CD14-positive monocyte (primary cell): ENCODE data around the gene WARS2. TPM values are rescaled to one million over a fixed set of nuclear protein-coding genes. Genes with fewer than 3 reads are reported as not detected.

Source experiments
- DNase-seq, 3 donors: peaks; one replicate each; pipeline ENCODE4 v3.0.0-alpha.2; 2011 to 2022
- H2AFZ ChIP-seq: 2 replicates; pipeline ENCODE4 v1.6.0; 2012; ENCODE audit warnings: mild to moderate bottlenecking, low read depth, low read length, inconsistent platforms; ENCODE audit not compliant: insufficient read depth, poor library complexity, severe bottlenecking
- H3K27ac ChIP-seq, 2 donors: 1 replicate in 1 of 2; 2 replicates in 1 of 2; pipeline ENCODE4 v1.5.1; 2012 to 2013; ENCODE audit warnings: low read length in 2 of 2, control low read depth in 1 of 2, inconsistent platforms in 1 of 2, low read depth in 1 of 2, mild to moderate bottlenecking in 1 of 2
- H3K27me3 ChIP-seq, 2 donors: one replicate each; pipeline versions ENCODE4 v1.6.0 to v1.6.1; 2011 to 2013; ENCODE audit warnings: low read length in 2 of 2; ENCODE audit not compliant: control insufficient read depth in 2 of 2, insufficient read depth in 2 of 2
- H3K36me3 ChIP-seq, 2 donors: replicated peaks in 1 of 2; 1 replicate in 1 of 2; 2 replicates in 1 of 2; pipeline versions ENCODE4 v1.5.1 to v1.6.1; 2012 to 2013; ENCODE audit warnings: low read length in 2 of 2, control low read depth in 1 of 2, inconsistent platforms in 1 of 2, mild to moderate bottlenecking in 1 of 2; ENCODE audit not compliant: insufficient read depth in 2 of 2, control insufficient read depth in 1 of 2
- H3K4me1 ChIP-seq, 2 donors: 1 replicate in 1 of 2; 2 replicates in 1 of 2; pipeline versions ENCODE4 v1.5.1 to v1.6.1; 2012 to 2013; ENCODE audit warnings: low read length in 2 of 2, control low read depth in 1 of 2, inconsistent platforms in 1 of 2, mild to moderate bottlenecking in 1 of 2, moderate library complexity in 1 of 2; ENCODE audit not compliant: insufficient read depth in 2 of 2, control insufficient read depth in 1 of 2
- H3K4me2 ChIP-seq: replicated peaks from 2 replicates; pipeline ENCODE3; 2012; ENCODE audit warnings: low read length, moderate library complexity, mild to moderate bottlenecking; ENCODE audit not compliant: poor library complexity, severe bottlenecking; ENCODE audit errors: extremely low read depth
- H3K4me3 ChIP-seq, 3 experiments: fragments of 200-600 bp in 1 of 3; sonication (generic) in 1 of 3; replicated peaks in 1 of 3; 1 replicate in 2 of 3; 2 replicates in 1 of 3; pipeline ENCODE4 v1.5.1; 2011 to 2013; ENCODE audit warnings: low read length in 3 of 3, mild to moderate bottlenecking in 3 of 3, control low read depth in 2 of 3, low read depth in 2 of 3, inconsistent platforms in 1 of 3, moderate library complexity in 1 of 3
- H3K79me2 ChIP-seq: 2 replicates; pipeline ENCODE4 v1.6.0; 2012; ENCODE audit warnings: mild to moderate bottlenecking, control low read depth, inconsistent platforms, low read length, moderate library complexity; ENCODE audit not compliant: insufficient read depth
- H3K9ac ChIP-seq: 2 replicates; pipeline ENCODE4 v1.6.0; 2017; ENCODE audit warnings: low read length, mild to moderate bottlenecking; ENCODE audit not compliant: insufficient read depth, poor library complexity, severe bottlenecking
- H3K9me3 ChIP-seq, 2 donors: replicated peaks in 1 of 2; 1 replicate in 1 of 2; 2 replicates in 1 of 2; pipeline versions ENCODE4 v1.5.1 to v1.6.1; 2012 to 2013; ENCODE audit warnings: low read length in 2 of 2, control low read depth in 1 of 2; ENCODE audit not compliant: control insufficient read depth in 1 of 2, insufficient read depth in 1 of 2
- H4K20me1 ChIP-seq: 2 replicates; pipeline ENCODE4 v1.6.0; 2012; ENCODE audit warnings: mild to moderate bottlenecking, low read length, control low read depth, moderate library complexity; ENCODE audit not compliant: insufficient read depth
- H3K27ac Mint-ChIP-seq, 7 donors: one replicate each; pipeline ENCODE4 v1.8.0; 2020; ENCODE audit warnings: mild to moderate bottlenecking in 7 of 7, mixed read lengths in 7 of 7, moderate library complexity in 6 of 7, inconsistent platforms in 2 of 7
- H3K27me3 Mint-ChIP-seq, 3 donors: one replicate each; pipeline ENCODE4 v1.8.0; 2021 to 2022; ENCODE audit warnings: low read depth in 3 of 3, mild to moderate bottlenecking in 3 of 3, mixed read lengths in 3 of 3, moderate library complexity in 3 of 3, inconsistent platforms in 1 of 3
- H3K36me3 Mint-ChIP-seq, 2 donors: one replicate each; pipeline ENCODE4 v1.8.0; 2020; ENCODE audit warnings: mixed read lengths in 2 of 2, inconsistent platforms in 1 of 2, mild to moderate bottlenecking in 1 of 2
- H3K4me1 Mint-ChIP-seq: one replicate; pipeline ENCODE4 v1.8.0; 2020; ENCODE audit warnings: mild to moderate bottlenecking, mixed read lengths
- H3K4me3 Mint-ChIP-seq, 2 donors: one replicate each; pipeline ENCODE4 v1.8.0; 2020; ENCODE audit warnings: mild to moderate bottlenecking in 2 of 2, mixed read lengths in 2 of 2, moderate library complexity in 1 of 2
- H3K9me3 Mint-ChIP-seq, 7 donors: one replicate each; pipeline ENCODE4 v1.8.0; 2020 to 2022; ENCODE audit warnings: mixed read lengths in 7 of 7, mild to moderate bottlenecking in 6 of 7, moderate library complexity in 6 of 7, inconsistent platforms in 2 of 7
- WGBS: methylation state at CpG from one replicate; pipeline ENCODE4 v1.1.5; 2013; ENCODE audit warnings: missing lambda C conversion rate; ENCODE audit not compliant: insufficient coverage; 5-methylcytosine and 5-hydroxymethylcytosine counted together
- intact Hi-C, 2 donors: fragments of 100-400 bp; cut with micrococcal nuclease; formaldehyde crosslinking; loops; one replicate each; pipeline versions ENCODE4 v1.15.0 to v1.15.1; 2023
- polyA plus RNA-seq, 3 donors: library from polyadenylated mRNA; depleted of rRNA in 1 of 3; unstranded in 2 of 3; stranded (reverse) in 1 of 3; fragments of 300-500 nt in 2 of 3; fragments of >200 nt in 1 of 3; fragmentation: Illumina TruSeq in 2 of 3; gene quantifications; 1 replicate in 2 of 3; 2 replicates in 1 of 3; pipeline ENCODE4 v1.2.3, GENCODE V29; 2012 to 2021
- TF ChIP-seq, protein P1 (sequence below): fragments of 200-600 bp; IDR thresholded peaks from one replicate; pipeline ENCODE4 v1.8.0; 2022; ENCODE audit warnings: antibody characterized with exemption, mild to moderate bottlenecking

WARS2 gene
- polyA plus RNA-seq, 3 donors: 4.6 to 5.1 (median 4.7) TPM

DNA sequence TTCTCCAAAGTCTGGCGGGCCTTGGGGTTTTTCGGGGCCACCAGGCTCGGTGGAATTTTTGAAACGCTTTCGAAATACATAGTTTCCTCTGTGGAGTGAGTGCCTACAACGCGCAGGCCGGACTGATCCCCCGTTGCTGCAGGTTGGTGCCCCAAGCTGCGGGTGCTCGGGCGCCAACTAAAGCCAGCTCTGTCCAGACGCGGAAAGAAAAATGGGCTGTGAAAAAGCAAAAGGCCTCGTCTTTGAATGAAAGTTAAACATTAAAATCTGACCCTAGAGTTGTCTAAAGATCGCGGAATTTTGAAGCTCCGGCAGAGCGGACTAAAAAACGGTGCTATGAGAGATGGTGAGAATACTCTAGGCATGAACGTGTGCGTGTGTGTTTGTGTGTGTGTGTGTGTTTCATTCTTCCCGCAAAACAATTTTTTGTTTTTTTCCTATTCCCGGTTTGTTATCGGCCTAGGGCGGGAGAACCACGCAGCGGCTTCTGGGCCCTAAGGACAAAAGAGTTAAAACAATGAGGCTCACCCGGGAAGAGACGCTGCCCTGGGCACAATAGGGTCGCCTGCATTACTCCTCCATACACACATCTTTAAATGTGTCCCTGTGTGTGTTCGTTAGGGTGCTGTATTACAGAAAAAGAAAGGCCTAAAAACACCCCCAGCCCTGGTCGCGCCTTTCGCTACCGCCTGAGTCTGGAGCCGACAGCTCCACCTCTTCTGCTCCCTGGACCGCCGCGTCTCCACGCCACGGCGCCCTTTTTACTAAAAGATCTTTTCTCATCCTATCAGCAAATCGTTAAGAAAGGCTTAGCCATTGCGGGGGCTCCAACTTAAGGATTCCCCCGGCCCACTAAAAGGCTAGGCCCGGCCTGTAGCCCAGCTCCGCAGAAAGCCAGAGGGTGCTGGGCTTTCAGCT lies 155.5 kb downstream of the WARS2 start:
- peaks cover 4 to 66% (median 45%) of the 10 kb centered on the region in 7 donors for H3K9me3 Mint-ChIP-seq
- Histone ChIP-seq H3K27me3 (peaks cover 97 to 100% of the 10 kb centered on the region in 2 donors), H3K4me1 (peaks cover 7 to 20% of the 10 kb centered on the region in 2 donors), H2AFZ (no peak overlapping the region), H3K4me3 (peak overlapping the region in 1 of 3 experiments; percentile 63), H4K20me1 (no peaks in the 10 kb centered on the region), H3K4me2 (peak overlapping the region; percentile 58), H3K27ac (no peak overlapping the region), H3K9ac (peak overlapping the region; percentile 4), H3K36me3 (no peaks in the 10 kb centered on the region), H3K79me2 (no peaks in the 10 kb centered on the region), H3K9me3 (peaks cover 3 to 80% of the 10 kb centered on the region in 2 donors)
- intact Hi-C loops: no loop called here
- H3K36me3 Mint-ChIP-seq: peaks cover 9 to 35% of the 10 kb centered on the region in 2 donors
- no peak for DNase-seq
- 9% methylated on average over 41 of the region's 48 CpGs for WGBS
- TF ChIP-seq, protein P1, sequence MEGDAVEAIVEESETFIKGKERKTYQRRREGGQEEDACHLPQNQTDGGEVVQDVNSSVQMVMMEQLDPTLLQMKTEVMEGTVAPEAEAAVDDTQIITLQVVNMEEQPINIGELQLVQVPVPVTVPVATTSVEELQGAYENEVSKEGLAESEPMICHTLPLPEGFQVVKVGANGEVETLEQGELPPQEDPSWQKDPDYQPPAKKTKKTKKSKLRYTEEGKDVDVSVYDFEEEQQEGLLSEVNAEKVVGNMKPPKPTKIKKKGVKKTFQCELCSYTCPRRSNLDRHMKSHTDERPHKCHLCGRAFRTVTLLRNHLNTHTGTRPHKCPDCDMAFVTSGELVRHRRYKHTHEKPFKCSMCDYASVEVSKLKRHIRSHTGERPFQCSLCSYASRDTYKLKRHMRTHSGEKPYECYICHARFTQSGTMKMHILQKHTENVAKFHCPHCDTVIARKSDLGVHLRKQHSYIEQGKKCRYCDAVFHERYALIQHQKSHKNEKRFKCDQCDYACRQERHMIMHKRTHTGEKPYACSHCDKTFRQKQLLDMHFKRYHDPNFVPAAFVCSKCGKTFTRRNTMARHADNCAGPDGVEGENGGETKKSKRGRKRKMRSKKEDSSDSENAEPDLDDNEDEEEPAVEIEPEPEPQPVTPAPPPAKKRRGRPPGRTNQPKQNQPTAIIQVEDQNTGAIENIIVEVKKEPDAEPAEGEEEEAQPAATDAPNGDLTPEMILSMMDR: no peak
- peak overlapping the region; percentile 71 to 88 for H3K4me3 Mint-ChIP-seq
- H3K27ac Mint-ChIP-seq: peak overlapping the region in 1 of 7 donors; percentile 30
- H3K4me1 Mint-ChIP-seq: peaks cover 46% of the 10 kb centered on the region
- peaks cover 98% of the 10 kb centered on the region in 3 donors for H3K27me3 Mint-ChIP-seq

DNA sequence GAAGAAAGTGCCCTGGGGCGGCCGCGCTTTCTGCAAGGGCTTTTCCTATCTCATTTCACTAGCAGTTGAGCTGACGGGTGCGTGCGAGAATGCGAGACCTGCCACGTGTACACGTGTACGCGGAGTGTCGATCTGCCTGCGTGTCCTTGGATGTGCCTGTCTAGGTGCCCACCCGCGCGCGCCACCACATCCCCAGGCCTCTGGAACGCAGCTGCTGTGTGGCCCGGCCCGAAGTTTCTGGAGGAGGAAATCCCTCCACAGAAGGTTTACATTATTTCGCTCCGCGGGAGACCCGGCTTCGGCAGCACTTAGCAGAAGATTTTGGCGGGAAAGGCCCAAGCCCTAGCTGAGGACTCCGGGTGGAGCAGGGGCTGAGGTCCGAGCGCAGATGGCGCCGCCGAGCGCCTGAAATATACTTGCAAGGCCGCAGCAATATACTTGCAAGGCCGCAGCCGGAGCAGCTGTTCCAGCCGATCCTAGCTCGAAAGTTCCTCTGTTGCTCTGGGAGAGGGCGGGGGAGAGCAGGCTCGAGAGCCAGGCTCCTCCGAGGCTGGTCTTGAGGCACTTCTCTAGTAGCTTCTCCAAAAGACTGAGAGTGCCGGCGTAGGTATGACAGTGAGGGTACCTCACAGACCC lies 156.2 kb downstream of the WARS2 start:
- H3K79me2 ChIP-seq: no peaks in the 10 kb centered on the region
- H3K27ac ChIP-seq: no peak overlapping the region
- H3K27me3 ChIP-seq: peaks cover 96 to 99% of the 10 kb centered on the region in 2 donors
- H3K4me3 ChIP-seq: peak overlapping the region in 1 of 3 experiments; percentile 63
- H3K9ac ChIP-seq: peak overlapping the region; percentile 4
- peaks cover 3 to 78% of the 10 kb centered on the region in 2 donors for H3K9me3 ChIP-seq
- H3K36me3 Mint-ChIP-seq: peaks cover 9 to 36% of the 10 kb centered on the region in 2 donors
- intact Hi-C loops: no loop called here
- no peak overlapping the region for H2AFZ ChIP-seq
- TF ChIP-seq, protein P1: no peak
- H4K20me1 ChIP-seq: no peaks in the 10 kb centered on the region
- H3K36me3 ChIP-seq: no peaks in the 10 kb centered on the region
- H3K27ac Mint-ChIP-seq: no peak overlapping the region
- peak overlapping the region; percentile 71 to 88 for H3K4me3 Mint-ChIP-seq
- peaks cover 7 to 20% of the 10 kb centered on the region in 2 donors for H3K4me1 ChIP-seq
- peak in 1 of 3 donors; percentile 22 for DNase-seq
- H3K4me2 ChIP-seq: peak overlapping the region; percentile 58
- H3K4me1 Mint-ChIP-seq: peaks cover 52% of the 10 kb centered on the region
- H3K27me3 Mint-ChIP-seq: peaks cover 97 to 98% (median 97%) of the 10 kb centered on the region in 3 donors
- peaks cover 4 to 65% (median 48%) of the 10 kb centered on the region in 7 donors for H3K9me3 Mint-ChIP-seq
- 6% methylated on average over 43 of the region's 43 CpGs for WGBS
